ENCODE measurements around the gene OTOG.
"Not testable (repeated sequence)": the region's sequence is repeated elsewhere in the genome, so short reads cannot be mapped to it uniquely, and the experiment has no call there.

The OTOG gene

GRCh38 chr11:17607591-17608570, 60.8 kb downstream of the OTOG start:
- no peak for DNase-seq

- no peak for DNase-seq
These were observed 61.8 kb downstream of the OTOG start for GRCh38 chr11:17608821-17609220.

- DNase-seq = no peak
These were observed 62.4 kb downstream of the OTOG start for GRCh38 chr11:17609291-17610084.

- DNase-seq = no peak
These were observed 63.2 kb downstream of the OTOG start for GRCh38 chr11:17610085-17610894.

- no peak for DNase-seq
These were observed 64.0 kb downstream of the OTOG start for GRCh38 chr11:17611049-17611448.

- DNase-seq = no peak
These were observed 64.6 kb downstream of the OTOG start for GRCh38 chr11:17611503-17612220.

GRCh38 chr11:17612221-17613188, 65.4 kb downstream of the OTOG start:
- DNase-seq = no peak

GRCh38 chr11:17613428-17613962, 66.4 kb downstream of the OTOG start:
- DNase-seq = no peak

- DNase-seq = no peak
These were observed 66.9 kb downstream of the OTOG start for GRCh38 chr11:17613983-17614382.

GRCh38 chr11:17622711-17623110, 75.7 kb downstream of the OTOG start:
- not testable (repeated sequence) for DNase-seq

- DNase-seq = no peak
These were observed 82.1 kb downstream of the OTOG start for GRCh38 chr11:17629113-17629512.

- DNase-seq = no peak
These were observed 83.9 kb downstream of the OTOG start for GRCh38 chr11:17630936-17631335.

- DNase-seq = no peak
These were observed 84.8 kb downstream of the OTOG start for GRCh38 chr11:17631702-17632365.

- no peak for DNase-seq
These were observed 86.4 kb downstream of the OTOG start for GRCh38 chr11:17633279-17633986.

- DNase-seq = no peak
These were observed 87.1 kb downstream of the OTOG start for GRCh38 chr11:17633987-17634775.

- DNase-seq = no peak
These were observed 87.9 kb downstream of the OTOG start for GRCh38 chr11:17634776-17635550.

- no peak for DNase-seq
These were observed 88.5 kb downstream of the OTOG start for GRCh38 chr11:17635551-17635938.

GRCh38 chr11:17636721-17637120, 89.7 kb downstream of the OTOG start:
- DNase-seq = no peak

Data from fibroblast of skin of right quadriceps (primary cell).